GM12864 (cell line): ENCODE measurements around the gene JAG1.

Source experiments
- DNase-seq: peaks from one replicate; pipeline ENCODE4 v3.0.0-alpha.2; 2011; ENCODE audit warnings: low read depth
- H3K4me3 ChIP-seq: 2 replicates; pipeline ENCODE4 v1.5.1; 2011; ENCODE audit warnings: mild to moderate bottlenecking, low read depth, low read length, control low read depth
- TF ChIP-seq, protein P1 (sequence below): IDR thresholded peaks from 2 replicates; pipeline ENCODE4 v1.5.1; 2011; ENCODE audit warnings: low read depth, mild to moderate bottlenecking, moderate library complexity, low read length, control low read depth, inconsistent platforms; ENCODE audit errors: missing control alignments

Gene JAG1

DNA sequence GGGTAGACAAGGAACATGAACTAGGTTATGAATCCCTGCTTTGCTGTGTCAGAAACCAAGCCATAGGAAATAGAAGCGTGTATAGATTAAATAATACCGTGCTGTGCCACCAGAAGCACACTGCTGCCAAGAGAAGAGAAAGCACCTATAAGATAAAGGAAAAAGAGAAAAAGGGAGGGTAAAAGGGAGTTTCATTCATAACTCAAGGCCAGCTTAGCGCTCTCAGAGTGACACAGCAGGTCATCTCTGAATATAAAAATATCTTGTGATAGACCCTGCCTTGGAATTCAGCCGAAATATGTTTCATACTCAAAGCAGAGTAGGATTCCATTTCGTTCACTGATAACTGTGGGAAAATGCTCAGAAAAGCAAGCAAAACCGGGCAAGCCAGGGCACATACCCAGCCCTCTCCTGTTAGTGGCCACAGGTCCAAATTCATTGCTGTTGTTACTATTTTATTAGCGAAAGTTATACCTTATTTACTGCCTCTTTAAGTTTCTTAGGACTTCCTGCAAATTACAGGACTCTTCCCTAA is 8.7 kb downstream of the JAG1 start:
- no peak for DNase-seq
- H3K4me3 ChIP-seq: no peak overlapping the region
- TF ChIP-seq, protein P1, sequence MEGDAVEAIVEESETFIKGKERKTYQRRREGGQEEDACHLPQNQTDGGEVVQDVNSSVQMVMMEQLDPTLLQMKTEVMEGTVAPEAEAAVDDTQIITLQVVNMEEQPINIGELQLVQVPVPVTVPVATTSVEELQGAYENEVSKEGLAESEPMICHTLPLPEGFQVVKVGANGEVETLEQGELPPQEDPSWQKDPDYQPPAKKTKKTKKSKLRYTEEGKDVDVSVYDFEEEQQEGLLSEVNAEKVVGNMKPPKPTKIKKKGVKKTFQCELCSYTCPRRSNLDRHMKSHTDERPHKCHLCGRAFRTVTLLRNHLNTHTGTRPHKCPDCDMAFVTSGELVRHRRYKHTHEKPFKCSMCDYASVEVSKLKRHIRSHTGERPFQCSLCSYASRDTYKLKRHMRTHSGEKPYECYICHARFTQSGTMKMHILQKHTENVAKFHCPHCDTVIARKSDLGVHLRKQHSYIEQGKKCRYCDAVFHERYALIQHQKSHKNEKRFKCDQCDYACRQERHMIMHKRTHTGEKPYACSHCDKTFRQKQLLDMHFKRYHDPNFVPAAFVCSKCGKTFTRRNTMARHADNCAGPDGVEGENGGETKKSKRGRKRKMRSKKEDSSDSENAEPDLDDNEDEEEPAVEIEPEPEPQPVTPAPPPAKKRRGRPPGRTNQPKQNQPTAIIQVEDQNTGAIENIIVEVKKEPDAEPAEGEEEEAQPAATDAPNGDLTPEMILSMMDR: no peak

- TF ChIP-seq, protein P1: no peak
- H3K4me3 ChIP-seq: no peak overlapping the region
- DNase-seq: no peak
Observed at GRCh38 chr20:10663756-10664155, 10.0 kb downstream of the JAG1 start.

- no peak overlapping the region for H3K4me3 ChIP-seq
- TF ChIP-seq, protein P1: no peak
- DNase-seq: no peak
Observed at GRCh38 chr20:10662661-10663458, 10.9 kb downstream of the JAG1 start.

GRCh38 chr20:10662151-10662550 is 11.6 kb downstream of the JAG1 start:
- H3K4me3 ChIP-seq: no peak overlapping the region
- TF ChIP-seq, protein P1: no peak
- DNase-seq: no peak

DNA sequence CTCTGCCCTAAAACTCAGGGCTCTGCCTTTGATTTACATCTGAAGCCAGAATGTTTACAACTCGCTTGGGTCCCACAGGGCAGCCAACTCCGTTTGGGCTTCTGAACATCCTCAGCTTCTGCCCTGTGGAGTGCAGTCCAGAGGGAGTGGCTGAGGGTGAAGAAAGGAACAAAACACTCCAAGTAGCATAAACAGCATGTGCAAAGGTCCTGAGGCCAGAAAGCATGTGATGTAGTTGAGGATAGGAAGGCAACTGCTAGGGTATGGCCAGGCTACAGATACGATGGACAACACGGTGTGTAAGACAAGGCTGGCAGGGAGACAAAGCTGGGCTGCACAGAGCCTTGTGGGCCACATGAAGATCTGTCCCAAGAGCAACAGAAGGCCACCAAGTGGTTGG is 12.5 kb downstream of the JAG1 start:
- DNase-seq: no peak
- TF ChIP-seq, protein P1: no peak
- no peak overlapping the region for H3K4me3 ChIP-seq

GRCh38 chr20:10660661-10661060 is 13.1 kb downstream of the JAG1 start:
- TF ChIP-seq, protein P1: no peak
- DNase-seq: no peak
- no peak overlapping the region for H3K4me3 ChIP-seq
